PC-3 (cell line): ENCODE data around the gene SLMAP. TPM values are rescaled to one million over a fixed set of nuclear protein-coding genes. Genes with fewer than 3 reads are reported as not detected.
A peak's percentile ranks its signal among the peaks of the same experiment; 100 is the strongest.

Experiments used
- ATAC-seq: fragments of 200-7000 bp; cut with Tn5 transposase; 2 replicates; pipeline ENCODE4 v1.9.1; 2020; ENCODE audit warnings: mild to moderate bottlenecking, moderate library complexity
- BruUV-seq: library from RNA; stranded (reverse); fragments of 400-500 nt; replicated peaks from 2 replicates; lab custom pipeline; 2021; lab: Mats Ljungman, UMichigan
- CTCF ChIA-PET: fragments of 300-600 bp; sonication (Branson Sonifier 250); formaldehyde crosslinking; loops from one replicate; lab custom pipeline; 2022; ENCODE audit warnings: antibody characterized with exemption; lab: Charles Lee
- POLR2A ChIA-PET: fragments of 300-600 bp; sonication (Branson Sonifier 250); formaldehyde crosslinking; loops from one replicate; lab custom pipeline; 2022; ENCODE audit warnings: antibody characterized with exemption; ENCODE audit not compliant: unreplicated experiment; lab: Charles Lee
- DNase-seq: peaks from one replicate; pipeline ENCODE4 v3.0.0-alpha.2; 2015
- H2AFZ ChIP-seq: fragments of 300-600 bp; sonication (generic); 2 replicates; pipeline ENCODE4 v1.6.0; 2016; ENCODE audit warnings: antibody characterized with exemption, low read length
- H3F3A ChIP-seq: fragments of 300-600 bp; sonication (generic); one replicate; pipeline ENCODE4 v1.6.0; 2017; ENCODE audit warnings: antibody characterized with exemption, low read length, control low read depth, mild to moderate bottlenecking; ENCODE audit not compliant: unreplicated experiment
- H3K27ac ChIP-seq: fragments of 300-600 bp; sonication (generic); 2 replicates; pipeline ENCODE4 v1.5.1; 2016; ENCODE audit warnings: mild to moderate bottlenecking, low read length
- H3K27me3 ChIP-seq: fragments of 300-600 bp; sonication (generic); 2 replicates; pipeline ENCODE4 v1.6.1; 2016; ENCODE audit warnings: low read length, mixed read lengths
- H3K36me3 ChIP-seq: fragments of 300-600 bp; sonication (generic); 2 replicates; pipeline ENCODE4 v1.6.1; 2016; ENCODE audit warnings: low read depth, mixed run types, low read length, mixed read lengths
- H3K4me1 ChIP-seq: fragments of 300-600 bp; sonication (generic); 2 replicates; pipeline ENCODE4 v1.5.1; 2016; ENCODE audit warnings: low read length; ENCODE audit not compliant: insufficient read depth
- H3K4me2 ChIP-seq: fragments of 300-600 bp; sonication (generic); 2 replicates; pipeline ENCODE4 v1.6.0; 2016; ENCODE audit warnings: low read length
- H3K4me3 ChIP-seq: fragments of 300-600 bp; sonication (generic); 2 replicates; pipeline ENCODE4 v1.5.1; 2016; ENCODE audit warnings: mild to moderate bottlenecking, low read length, mixed read lengths
- H3K79me2 ChIP-seq: fragments of 300-600 bp; sonication (generic); 2 replicates; pipeline ENCODE4 v1.6.1; 2017; ENCODE audit warnings: low read length, mixed read lengths
- H3K9ac ChIP-seq: fragments of 300-600 bp; sonication (generic); 2 replicates; pipeline ENCODE4 v1.6.0; 2016; ENCODE audit warnings: mild to moderate bottlenecking, low read length
- H3K9me2 ChIP-seq: fragments of 300-600 bp; sonication (generic); replicated peaks from 2 replicates; pipeline ENCODE4 v1.6.1; 2016; ENCODE audit warnings: mixed run types, low read length, mixed read lengths
- H3K9me3 ChIP-seq: fragments of 300-600 bp; sonication (generic); 2 replicates; pipeline ENCODE4 v1.6.1; 2016; ENCODE audit warnings: low read length, mixed read lengths
- H4K20me1 ChIP-seq: fragments of 300-600 bp; sonication (generic); 2 replicates; pipeline ENCODE4 v1.6.1; 2016; ENCODE audit warnings: low read length, mixed read lengths
- CTCF ChIP-seq: fragments of 300-600 bp; sonication (generic); conservative IDR thresholded peaks from 2 replicates; pipeline ENCODE4 v1.5.1; 2017; ENCODE audit warnings: antibody characterized with exemption, low read depth, mild to moderate bottlenecking, low read length
- EZH2 ChIP-seq: fragments of 300-600 bp; sonication (generic); IDR thresholded peaks from one replicate; pipeline ENCODE4 v1.6.1; 2017; ENCODE audit warnings: antibody characterized with exemption, mild to moderate bottlenecking, low read length; ENCODE audit not compliant: unreplicated experiment
- EZH2phosphoT487 ChIP-seq: fragments of 300-600 bp; sonication (generic); IDR thresholded peaks from 2 replicates; pipeline ENCODE4 v1.6.1; 2018; ENCODE audit warnings: mild to moderate bottlenecking, antibody characterized with exemption, low read length, borderline replicate concordance
- intact Hi-C: fragments of 100-400 bp; cut with micrococcal nuclease; formaldehyde crosslinking; loops from 2 replicates; pipeline ENCODE4 v1.9.0; 2023
- total RNA-seq: library from RNA; depleted of rRNA; stranded (reverse); fragments of >200 nt; gene quantifications from 2 replicates; pipeline ENCODE4 v1.2.3, GENCODE V29; 2014

Gene SLMAP
- total RNA-seq, 1 experiment from 2014 or later, result 60.0 TPM

GRCh38 chr3:57948781-57949242, 192.7 kb downstream of the SLMAP start:
- ATAC-seq (no peak), DNase-seq (no peak)
- intact Hi-C loops, result no loop called here
- H3K9ac ChIP-seq, result no peak overlapping the region
- H3F3A ChIP-seq, result no peaks in the 10 kb centered on the region
- no peaks in the 10 kb centered on the region for H3K9me2 ChIP-seq
- H3K79me2 ChIP-seq, result no peaks in the 10 kb centered on the region
- H3K4me3 ChIP-seq, result no peak overlapping the region
- no peak overlapping the region for H2AFZ ChIP-seq
- no peaks in the 10 kb centered on the region for H4K20me1 ChIP-seq
- no peaks in the 10 kb centered on the region for H3K36me3 ChIP-seq
- no TSS peak for BruUV-seq
- H3K9me3 ChIP-seq, result no peaks in the 10 kb centered on the region
- peaks cover 23% of the 10 kb centered on the region for H3K4me1 ChIP-seq
- no peak for TF ChIP-seq EZH2
- TF ChIP-seq CTCF, result no peak
- TF ChIP-seq EZH2phosphoT487, result no peak
- CTCF ChIA-PET, result no interaction called here
- H3K4me2 ChIP-seq, result no peak overlapping the region
- POLR2A ChIA-PET, result no interaction called here
- no peaks in the 10 kb centered on the region for H3K27me3 ChIP-seq
- no peak overlapping the region for H3K27ac ChIP-seq

- CTCF ChIA-PET, result no interaction called here
- peak overlapping the region; percentile 36; the same call in 1 of the 2 replicates for H3K27ac ChIP-seq
- H4K20me1 ChIP-seq, result no peaks in the 10 kb centered on the region
- POLR2A ChIA-PET, result no interaction called here
- 0 out of 2 replicates have a peak overlapping the region, but pooled peaks have one; percentile 21 for H3K4me2 ChIP-seq
- no peak; the same call in 1 of the 2 replicates for ATAC-seq
- H3K36me3 ChIP-seq, result no peaks in the 10 kb centered on the region
- intact Hi-C loops, result no loop called here
- DNase-seq, result no peak
- H3F3A ChIP-seq, result no peaks in the 10 kb centered on the region
- no TSS peak for BruUV-seq
- no peaks in the 10 kb centered on the region for H3K27me3 ChIP-seq
- H3K9me2 ChIP-seq, result no peaks in the 10 kb centered on the region
- peaks cover 23% of the 10 kb centered on the region for H3K4me1 ChIP-seq
- H3K4me3 ChIP-seq, result no peak overlapping the region
- H2AFZ ChIP-seq, result peak overlapping the region; percentile 52; the same call in 1 of the 2 replicates
- no peaks in the 10 kb centered on the region for H3K9me3 ChIP-seq
- H3K79me2 ChIP-seq, result no peaks in the 10 kb centered on the region
- no peak overlapping the region for H3K9ac ChIP-seq
- TF ChIP-seq EZH2 (no peak), EZH2phosphoT487 (no peak), CTCF (no peak)
Measured at GRCh38 chr3:57949344-57949743, 193.2 kb downstream of the SLMAP start.

- CTCF ChIA-PET, result interaction anchor here (0.6 kb wide), 1 partner anchor 24 kb away, joined by 3 read pairs; no protein-coding TSS in a partner anchor
- H3K36me3 ChIP-seq, result no peaks in the 10 kb centered on the region
- H3K27me3 ChIP-seq, result no peaks in the 10 kb centered on the region
- peak overlapping the region; percentile 36 for H3K27ac ChIP-seq
- H2AFZ ChIP-seq, result peak overlapping the region; percentile 52
- no peaks in the 10 kb centered on the region for H3K9me3 ChIP-seq
- peak overlapping the region; percentile 21; the same call in 1 of the 2 replicates for H3K4me2 ChIP-seq
- POLR2A ChIA-PET, result no interaction called here
- DNase-seq (peak; percentile 59), ATAC-seq (peak; percentile 75)
- no peaks in the 10 kb centered on the region for H4K20me1 ChIP-seq
- H3K9me2 ChIP-seq, result no peaks in the 10 kb centered on the region
- peaks cover 23% of the 10 kb centered on the region for H3K4me1 ChIP-seq
- no peaks in the 10 kb centered on the region for H3F3A ChIP-seq
- TF ChIP-seq EZH2phosphoT487 (no peak), CTCF (peak; percentile 49), EZH2 (no peak)
- no peaks in the 10 kb centered on the region for H3K79me2 ChIP-seq
- intact Hi-C loops, result loop anchor here (5.0 kb wide), 1 partner anchor 227 kb away; no protein-coding TSS in a partner anchor
- 0 out of 2 replicates have a peak overlapping the region, but pooled peaks have one; percentile 15 for H3K9ac ChIP-seq
- no TSS peak for BruUV-seq
- no peak overlapping the region for H3K4me3 ChIP-seq
Measured at GRCh38 chr3:57949785-57950615, 193.9 kb downstream of the SLMAP start.
